ENCODE results near the gene SERPIND1. TPM values are rescaled to one million over a fixed set of nuclear protein-coding genes. Genes with fewer than 3 reads are reported as not detected.
"Not testable (repeated sequence)": the region's sequence is repeated elsewhere in the genome, so short reads cannot be mapped to it uniquely, and the experiment has no call there.

SERPIND1 gene
- polyA plus RNA-seq, 1 donor from 2014 or later = 0.23 TPM

GRCh38 chr22:20823264-20823663 lies 49.4 kb downstream of the SERPIND1 start:
- peaks cover 7% of the 10 kb centered on the region for H3K36me3 Mint-ChIP-seq
- H3K27ac Mint-ChIP-seq = no peak overlapping the region
- H3K27me3 Mint-ChIP-seq = no peaks in the 10 kb centered on the region
- no peaks in the 10 kb centered on the region for H3K9me3 Mint-ChIP-seq
- H3K4me1 Mint-ChIP-seq = peaks cover 0 to 2% (median 0%) of the 10 kb centered on the region in 3 donors
- H3K4me3 Mint-ChIP-seq = no peak overlapping the region

- not testable (repeated sequence) for H3K4me3 Mint-ChIP-seq, H3K36me3 Mint-ChIP-seq, H3K9me3 Mint-ChIP-seq, H3K4me1 Mint-ChIP-seq, H3K27ac Mint-ChIP-seq, H3K27me3 Mint-ChIP-seq
Measured at GRCh38 chr22:20825216-20825615, 51.3 kb downstream of the SERPIND1 start.

- peaks cover 7% of the 10 kb centered on the region for H3K36me3 Mint-ChIP-seq
- H3K4me1 Mint-ChIP-seq = peaks cover 0 to 2% (median 0%) of the 10 kb centered on the region in 3 donors
- H3K27ac Mint-ChIP-seq = no peak overlapping the region
- H3K27me3 Mint-ChIP-seq = no peaks in the 10 kb centered on the region
- H3K4me3 Mint-ChIP-seq = no peak overlapping the region
- H3K9me3 Mint-ChIP-seq = no peaks in the 10 kb centered on the region
Measured at GRCh38 chr22:20825624-20826023, 51.7 kb downstream of the SERPIND1 start.

- not testable (repeated sequence) for H3K4me3 Mint-ChIP-seq, H3K27me3 Mint-ChIP-seq, H3K27ac Mint-ChIP-seq, H3K9me3 Mint-ChIP-seq, H3K36me3 Mint-ChIP-seq, H3K4me1 Mint-ChIP-seq
Measured at GRCh38 chr22:20826373-20827152, 52.6 kb downstream of the SERPIND1 start.

GRCh38 chr22:20829491-20830134 lies 55.7 kb downstream of the SERPIND1 start:
- no peak overlapping the region for H3K27ac Mint-ChIP-seq
- H3K9me3 Mint-ChIP-seq = no peaks in the 10 kb centered on the region
- H3K36me3 Mint-ChIP-seq = peaks cover 6% of the 10 kb centered on the region
- no peaks in the 10 kb centered on the region for H3K4me1 Mint-ChIP-seq
- H3K27me3 Mint-ChIP-seq = no peaks in the 10 kb centered on the region
- H3K4me3 Mint-ChIP-seq = no peak overlapping the region

GRCh38 chr22:20833225-20833665 lies 59.3 kb downstream of the SERPIND1 start:
- Mint-ChIP-seq H3K27ac (no peak overlapping the region), H3K4me3 (no peak overlapping the region), H3K36me3 (peaks cover 2% of the 10 kb centered on the region), H3K9me3 (no peaks in the 10 kb centered on the region), H3K4me1 (peaks cover 2 to 3% (median 3%) of the 10 kb centered on the region in 3 donors), H3K27me3 (no peaks in the 10 kb centered on the region)

- peaks cover 6 to 8% (median 7%) of the 10 kb centered on the region in 3 donors for H3K4me1 Mint-ChIP-seq
- H3K36me3 Mint-ChIP-seq = peaks cover 2% of the 10 kb centered on the region
- no peak overlapping the region for H3K27ac Mint-ChIP-seq
- no peak overlapping the region for H3K4me3 Mint-ChIP-seq
- no peaks in the 10 kb centered on the region for H3K27me3 Mint-ChIP-seq
- no peaks in the 10 kb centered on the region for H3K9me3 Mint-ChIP-seq
Measured at GRCh38 chr22:20834206-20834605, 60.3 kb downstream of the SERPIND1 start.

GRCh38 chr22:20834725-20835124 lies 60.8 kb downstream of the SERPIND1 start:
- Mint-ChIP-seq H3K9me3 (no peaks in the 10 kb centered on the region), H3K27me3 (no peaks in the 10 kb centered on the region), H3K4me3 (no peak overlapping the region), H3K27ac (no peak overlapping the region), H3K36me3 (peaks cover 2% of the 10 kb centered on the region), H3K4me1 (peaks cover 6 to 8% (median 8%) of the 10 kb centered on the region in 3 donors)

Other genes starting within 250 kb of the SERPIND1 start
- gene PI4KA, start 84.7 kb downstream of the SERPIND1 start, polyA plus RNA-seq = 43.4 TPM
- 23.0 TPM for gene SNAP29, start 84.9 kb downstream of the SERPIND1 start, polyA plus RNA-seq
- 47.2 TPM for gene CRKL, start 143.3 kb downstream of the SERPIND1 start, polyA plus RNA-seq
- 2.3 TPM for gene AIFM3, start 193.1 kb downstream of the SERPIND1 start, polyA plus RNA-seq
- gene LZTR1, start 208.2 kb downstream of the SERPIND1 start, polyA plus RNA-seq = 11.9 TPM
- gene THAP7, start 228.0 kb downstream of the SERPIND1 start, polyA plus RNA-seq = 55.9 TPM
- gene P2RX6, start 241.1 kb downstream of the SERPIND1 start, polyA plus RNA-seq = not detected